AG08396 (cell line): ENCODE measurements around the gene CLSTN2.

Experiments used
- DNase-seq: peaks from one replicate; pipeline ENCODE4 v3.0.0; 2012; ENCODE audit warnings: low spot score, mixed read lengths

The CLSTN2 gene

GRCh38 chr3:140453750-140454149 lies 518.8 kb downstream of the CLSTN2 start:
- DNase-seq, result no peak

GRCh38 chr3:140455521-140456214 lies 520.7 kb downstream of the CLSTN2 start:
- DNase-seq, result no peak

- no peak for DNase-seq
Measured at GRCh38 chr3:140456974-140457373, 522.0 kb downstream of the CLSTN2 start.

GRCh38 chr3:140459462-140459861 lies 524.5 kb downstream of the CLSTN2 start:
- DNase-seq, result no peak

- DNase-seq, result no peak
Measured at GRCh38 chr3:140461250-140461649, 526.3 kb downstream of the CLSTN2 start.

- DNase-seq, result no peak
Measured at GRCh38 chr3:140463355-140463754, 528.4 kb downstream of the CLSTN2 start.

- no peak for DNase-seq
Measured at GRCh38 chr3:140465988-140466387, 531.0 kb downstream of the CLSTN2 start.

GRCh38 chr3:140466535-140466934 lies 531.5 kb downstream of the CLSTN2 start:
- no peak for DNase-seq

GRCh38 chr3:140467104-140467577 lies 532.2 kb downstream of the CLSTN2 start:
- no peak for DNase-seq

GRCh38 chr3:140467796-140468315 lies 532.9 kb downstream of the CLSTN2 start:
- no peak for DNase-seq

GRCh38 chr3:140468407-140468806 lies 533.4 kb downstream of the CLSTN2 start:
- no peak for DNase-seq

GRCh38 chr3:140469491-140469890 lies 534.5 kb downstream of the CLSTN2 start:
- DNase-seq, result no peak

GRCh38 chr3:140470211-140470610 lies 535.2 kb downstream of the CLSTN2 start:
- no peak for DNase-seq

- DNase-seq, result no peak
Measured at GRCh38 chr3:140470962-140471361, 536.0 kb downstream of the CLSTN2 start.

- no peak for DNase-seq
Measured at GRCh38 chr3:140472306-140473020, 537.5 kb downstream of the CLSTN2 start.

GRCh38 chr3:140487566-140487965 lies 552.6 kb downstream of the CLSTN2 start:
- DNase-seq, result no peak

GRCh38 chr3:140493271-140493670 lies 558.3 kb downstream of the CLSTN2 start:
- DNase-seq, result no peak

GRCh38 chr3:140494970-140495369 lies 560.0 kb downstream of the CLSTN2 start:
- DNase-seq, result no peak

GRCh38 chr3:140497331-140497730 lies 562.3 kb downstream of the CLSTN2 start:
- no peak for DNase-seq

- DNase-seq, result no peak
Measured at GRCh38 chr3:140499114-140499757, 564.3 kb downstream of the CLSTN2 start.

GRCh38 chr3:140500473-140500872 lies 565.5 kb downstream of the CLSTN2 start:
- DNase-seq, result no peak

- no peak for DNase-seq
Measured at GRCh38 chr3:140501061-140501769, 566.2 kb downstream of the CLSTN2 start.
